ENCODE results near the gene AIPL1.

Gene AIPL1

GRCh38 chr17:6463616-6464445 lies 28.9 kb upstream of the AIPL1 start:
- Histone ChIP-seq H4K5ac (ENCODE audit: low read length) (no peak overlapping the region), H3K27ac (ENCODE audit: low read depth, low read length) (no peak overlapping the region), H3K4me1 (ENCODE audit: control insufficient read depth, low read depth, low read length) (no peaks in the 10 kb centered on the region), H3K56ac (ENCODE audit: low read length) (no peak overlapping the region), H3K4me3 (ENCODE audit: low read length) (no peak overlapping the region), H3K27me3 (ENCODE audit: insufficient read depth, low read length, poor library complexity) (no peaks in the 10 kb centered on the region), H4K8ac (ENCODE audit: low read depth, low read length) (no peak overlapping the region), H3K23ac (ENCODE audit: low read length) (peak overlapping the region; percentile 66), H3K4me2 (ENCODE audit: low read length) (no peak overlapping the region), H3K79me1 (ENCODE audit: low read length) (no peaks in the 10 kb centered on the region), H2AK5ac (ENCODE audit: low read length) (no peak overlapping the region), H2BK15ac (replicated peaks; ENCODE audit: low read depth) (no peak overlapping the region), H2BK120ac (ENCODE audit: low read depth, low read length) (no peak overlapping the region), H3K4ac (ENCODE audit: low read depth, low read length) (no peak overlapping the region), H3K18ac (ENCODE audit: low read length) (no peak overlapping the region), H3K79me2 (ENCODE audit: control insufficient read depth, insufficient read depth, low read length) (no peaks in the 10 kb centered on the region), H3K36me3 (ENCODE audit: control insufficient read depth, insufficient read depth, low read length) (no peaks in the 10 kb centered on the region), H2BK5ac (ENCODE audit: low read length) (no peak overlapping the region), H3K9ac (ENCODE audit: low read length) (no peak overlapping the region)
- no peak for DNase-seq
- no CpG with 5 or more reads among the region's 24 CpGs for WGBS (ENCODE audit: extremely low coverage, insufficient coverage, low lambda C conversion rate)

GRCh38 chr17:6462692-6463091 lies 27.8 kb upstream of the AIPL1 start:
- Histone ChIP-seq H3K56ac (ENCODE audit: low read length) (no peak overlapping the region), H3K4me1 (ENCODE audit: control insufficient read depth, low read depth, low read length) (no peaks in the 10 kb centered on the region), H4K5ac (ENCODE audit: low read length) (no peak overlapping the region), H3K27me3 (ENCODE audit: insufficient read depth, low read length, poor library complexity) (no peaks in the 10 kb centered on the region), H4K8ac (ENCODE audit: low read depth, low read length) (no peak overlapping the region), H3K27ac (ENCODE audit: low read depth, low read length) (no peak overlapping the region), H2AK5ac (ENCODE audit: low read length) (no peak overlapping the region), H3K79me1 (ENCODE audit: low read length) (no peaks in the 10 kb centered on the region), H3K18ac (ENCODE audit: low read length) (no peak overlapping the region), H3K4ac (ENCODE audit: low read depth, low read length) (no peak overlapping the region), H3K23ac (ENCODE audit: low read length) (no peak overlapping the region), H2BK15ac (replicated peaks; ENCODE audit: low read depth) (no peak overlapping the region), H3K79me2 (ENCODE audit: control insufficient read depth, insufficient read depth, low read length) (no peaks in the 10 kb centered on the region), H2BK5ac (ENCODE audit: low read length) (no peak overlapping the region), H3K4me3 (ENCODE audit: low read length) (no peak overlapping the region), H3K9ac (ENCODE audit: low read length) (no peak overlapping the region), H3K4me2 (ENCODE audit: low read length) (no peak overlapping the region), H3K36me3 (ENCODE audit: control insufficient read depth, insufficient read depth, low read length) (no peaks in the 10 kb centered on the region), H2BK120ac (ENCODE audit: low read depth, low read length) (no peak overlapping the region)
- no peak for DNase-seq
- WGBS (ENCODE audit: extremely low coverage, insufficient coverage, low lambda C conversion rate), result no CpG with 5 or more reads among the region's 2 CpGs

- Histone ChIP-seq H3K4me1 (ENCODE audit: control insufficient read depth, low read depth, low read length) (no peaks in the 10 kb centered on the region), H3K56ac (ENCODE audit: low read length) (no peak overlapping the region), H3K27me3 (ENCODE audit: insufficient read depth, low read length, poor library complexity) (no peaks in the 10 kb centered on the region), H4K5ac (ENCODE audit: low read length) (no peak overlapping the region), H3K79me1 (ENCODE audit: low read length) (no peaks in the 10 kb centered on the region), H3K18ac (ENCODE audit: low read length) (no peak overlapping the region), H2BK15ac (replicated peaks; ENCODE audit: low read depth) (no peak overlapping the region), H3K9ac (ENCODE audit: low read length) (no peak overlapping the region), H2BK5ac (ENCODE audit: low read length) (no peak overlapping the region), H3K27ac (ENCODE audit: low read depth, low read length) (no peak overlapping the region), H3K36me3 (ENCODE audit: control insufficient read depth, insufficient read depth, low read length) (no peaks in the 10 kb centered on the region), H2BK120ac (ENCODE audit: low read depth, low read length) (no peak overlapping the region), H3K4me2 (ENCODE audit: low read length) (no peak overlapping the region), H3K79me2 (ENCODE audit: control insufficient read depth, insufficient read depth, low read length) (no peaks in the 10 kb centered on the region), H2AK5ac (ENCODE audit: low read length) (no peak overlapping the region), H3K4me3 (ENCODE audit: low read length) (no peak overlapping the region), H4K8ac (ENCODE audit: low read depth, low read length) (no peak overlapping the region), H3K4ac (ENCODE audit: low read depth, low read length) (no peak overlapping the region), H3K23ac (ENCODE audit: low read length) (no peak overlapping the region)
- no CpG with 5 or more reads among the region's 10 CpGs for WGBS (ENCODE audit: extremely low coverage, insufficient coverage, low lambda C conversion rate)
- DNase-seq, result peak; percentile 72
These were observed 27.0 kb upstream of the AIPL1 start for GRCh38 chr17:6461792-6462524.

- no peak for DNase-seq
- no peak overlapping the region for H2BK5ac ChIP-seq (ENCODE audit: low read length)
- no peaks in the 10 kb centered on the region for H3K36me3 ChIP-seq (ENCODE audit: control insufficient read depth, insufficient read depth, low read length)
- WGBS (ENCODE audit: extremely low coverage, insufficient coverage, low lambda C conversion rate), result no CpG with 5 or more reads among the region's 14 CpGs
- H3K23ac ChIP-seq (ENCODE audit: low read length), result no peak overlapping the region
- H3K27ac ChIP-seq (ENCODE audit: low read depth, low read length), result no peak overlapping the region
- no peak overlapping the region for H3K4ac ChIP-seq (ENCODE audit: low read depth, low read length)
- H4K5ac ChIP-seq (ENCODE audit: low read length), result no peak overlapping the region
- H2BK15ac ChIP-seq (replicated peaks; ENCODE audit: low read depth), result no peak overlapping the region
- H3K4me2 ChIP-seq (ENCODE audit: low read length), result no peak overlapping the region
- H3K9ac ChIP-seq (ENCODE audit: low read length), result no peak overlapping the region
- H2BK120ac ChIP-seq (ENCODE audit: low read depth, low read length), result no peak overlapping the region
- H3K79me2 ChIP-seq (ENCODE audit: control insufficient read depth, insufficient read depth, low read length), result no peaks in the 10 kb centered on the region
- no peak overlapping the region for H4K8ac ChIP-seq (ENCODE audit: low read depth, low read length)
- H2AK5ac ChIP-seq (ENCODE audit: low read length), result no peak overlapping the region
- H3K56ac ChIP-seq (ENCODE audit: low read length), result peak overlapping the region; percentile 15
- H3K79me1 ChIP-seq (ENCODE audit: low read length), result no peaks in the 10 kb centered on the region
- no peaks in the 10 kb centered on the region for H3K27me3 ChIP-seq (ENCODE audit: insufficient read depth, low read length, poor library complexity)
- no peak overlapping the region for H3K18ac ChIP-seq (ENCODE audit: low read length)
- no peak overlapping the region for H3K4me3 ChIP-seq (ENCODE audit: low read length)
- no peaks in the 10 kb centered on the region for H3K4me1 ChIP-seq (ENCODE audit: control insufficient read depth, low read depth, low read length)
These were observed 26.3 kb upstream of the AIPL1 start for GRCh38 chr17:6461246-6461645.

- Histone ChIP-seq H3K23ac (ENCODE audit: low read length) (no peak overlapping the region), H3K4ac (ENCODE audit: low read depth, low read length) (no peak overlapping the region), H2BK5ac (ENCODE audit: low read length) (no peak overlapping the region), H3K9ac (ENCODE audit: low read length) (no peak overlapping the region), H3K36me3 (ENCODE audit: control insufficient read depth, insufficient read depth, low read length) (no peaks in the 10 kb centered on the region), H3K56ac (ENCODE audit: low read length) (no peak overlapping the region), H2AK5ac (ENCODE audit: low read length) (no peak overlapping the region), H3K4me3 (ENCODE audit: low read length) (no peak overlapping the region), H3K4me2 (ENCODE audit: low read length) (no peak overlapping the region), H3K27ac (ENCODE audit: low read depth, low read length) (no peak overlapping the region), H4K8ac (ENCODE audit: low read depth, low read length) (no peak overlapping the region), H3K18ac (ENCODE audit: low read length) (no peak overlapping the region), H3K79me2 (ENCODE audit: control insufficient read depth, insufficient read depth, low read length) (no peaks in the 10 kb centered on the region), H3K27me3 (ENCODE audit: insufficient read depth, low read length, poor library complexity) (no peaks in the 10 kb centered on the region), H3K4me1 (ENCODE audit: control insufficient read depth, low read depth, low read length) (no peaks in the 10 kb centered on the region), H2BK15ac (replicated peaks; ENCODE audit: low read depth) (no peak overlapping the region), H2BK120ac (ENCODE audit: low read depth, low read length) (no peak overlapping the region), H4K5ac (ENCODE audit: low read length) (no peak overlapping the region), H3K79me1 (ENCODE audit: low read length) (no peaks in the 10 kb centered on the region)
- no peak for DNase-seq
- WGBS (ENCODE audit: extremely low coverage, insufficient coverage, low lambda C conversion rate), result no CpG with 5 or more reads among the region's 9 CpGs
These were observed 25.7 kb upstream of the AIPL1 start for GRCh38 chr17:6460531-6461161.
